GM18858 (cell line): Measurements from ENCODE around the gene CBLC.
"Not testable (repeated sequence)": the region's sequence is repeated elsewhere in the genome, so short reads cannot be mapped to it uniquely, and the experiment has no call there.

ENCODE experiments used
- ATAC-seq: cut with Tn5 transposase; IDR thresholded peaks from one replicate; pipeline ENCODE4 v1.9.1; 2021; ENCODE audit not compliant: unreplicated experiment

Gene CBLC

GRCh38 chr19:44817725-44818465, 40.2 kb downstream of the CBLC start:
- no peak for ATAC-seq

- ATAC-seq: no peak
These were observed 40.9 kb downstream of the CBLC start for GRCh38 chr19:44818466-44819031.

- ATAC-seq: no peak
These were observed 41.6 kb downstream of the CBLC start for GRCh38 chr19:44819246-44819832.

- ATAC-seq: no peak
These were observed 43.2 kb downstream of the CBLC start for GRCh38 chr19:44820648-44821609.

- no peak for ATAC-seq
These were observed 44.5 kb downstream of the CBLC start for GRCh38 chr19:44822177-44822576.

GRCh38 chr19:44822670-44823372, 45.1 kb downstream of the CBLC start:
- ATAC-seq: no peak

- ATAC-seq: no peak
These were observed 45.6 kb downstream of the CBLC start for GRCh38 chr19:44823373-44823698.

GRCh38 chr19:44824761-44825160, 47.1 kb downstream of the CBLC start:
- no peak for ATAC-seq

GRCh38 chr19:44832875-44833274, 55.2 kb downstream of the CBLC start:
- not testable (repeated sequence) for ATAC-seq

GRCh38 chr19:44834399-44834798, 56.7 kb downstream of the CBLC start:
- ATAC-seq: not testable (repeated sequence)

GRCh38 chr19:44839276-44839675, 61.6 kb downstream of the CBLC start:
- no peak for ATAC-seq

- ATAC-seq: no peak
These were observed 63.1 kb downstream of the CBLC start for GRCh38 chr19:44840811-44841210.

- ATAC-seq: no peak
These were observed 63.5 kb downstream of the CBLC start for GRCh38 chr19:44841231-44841630.

- no peak for ATAC-seq
These were observed 67.6 kb downstream of the CBLC start for GRCh38 chr19:44845286-44845611.

- no peak for ATAC-seq
These were observed 68.1 kb downstream of the CBLC start, which contains the start of gene NECTIN2 for GRCh38 chr19:44845612-44846454. TSS of gene NECTIN2 (plus strand) at chr19:44846297. CDS start at chr19:44846526, 229 bp downstream.

GRCh38 chr19:44846455-44847143, 68.9 kb downstream of the CBLC start:
- no peak for ATAC-seq

- ATAC-seq: no peak
These were observed 69.7 kb downstream of the CBLC start for GRCh38 chr19:44847144-44848035.

GRCh38 chr19:44848036-44848811, 70.5 kb downstream of the CBLC start:
- ATAC-seq: no peak
